Loucy (cell line): Measurements from ENCODE around the gene ROBO2.

Experiments
- EZH2phosphoT487 ChIP-seq: fragments of 200-600 bp; IDR thresholded peaks from 2 replicates; pipeline ENCODE4 v1.6.1; 2018; ENCODE audit warnings: antibody characterized with exemption, mild to moderate bottlenecking, moderate library complexity, borderline replicate concordance
- TF ChIP-seq, protein P1 (sequence below): fragments of 200-600 bp; sonication (generic); conservative IDR thresholded peaks from 2 replicates; pipeline ENCODE4 v1.5.1; 2014; ENCODE audit warnings: mild to moderate bottlenecking, antibody characterized with exemption, low read length

- TF ChIP-seq, protein P1, sequence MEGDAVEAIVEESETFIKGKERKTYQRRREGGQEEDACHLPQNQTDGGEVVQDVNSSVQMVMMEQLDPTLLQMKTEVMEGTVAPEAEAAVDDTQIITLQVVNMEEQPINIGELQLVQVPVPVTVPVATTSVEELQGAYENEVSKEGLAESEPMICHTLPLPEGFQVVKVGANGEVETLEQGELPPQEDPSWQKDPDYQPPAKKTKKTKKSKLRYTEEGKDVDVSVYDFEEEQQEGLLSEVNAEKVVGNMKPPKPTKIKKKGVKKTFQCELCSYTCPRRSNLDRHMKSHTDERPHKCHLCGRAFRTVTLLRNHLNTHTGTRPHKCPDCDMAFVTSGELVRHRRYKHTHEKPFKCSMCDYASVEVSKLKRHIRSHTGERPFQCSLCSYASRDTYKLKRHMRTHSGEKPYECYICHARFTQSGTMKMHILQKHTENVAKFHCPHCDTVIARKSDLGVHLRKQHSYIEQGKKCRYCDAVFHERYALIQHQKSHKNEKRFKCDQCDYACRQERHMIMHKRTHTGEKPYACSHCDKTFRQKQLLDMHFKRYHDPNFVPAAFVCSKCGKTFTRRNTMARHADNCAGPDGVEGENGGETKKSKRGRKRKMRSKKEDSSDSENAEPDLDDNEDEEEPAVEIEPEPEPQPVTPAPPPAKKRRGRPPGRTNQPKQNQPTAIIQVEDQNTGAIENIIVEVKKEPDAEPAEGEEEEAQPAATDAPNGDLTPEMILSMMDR = no peak
- TF ChIP-seq EZH2phosphoT487 = no peak
These were observed 164.0 kb downstream of the ROBO2 start for GRCh38 chr3:77203851-77204250.
